HG02943 (cell line): Measurements from ENCODE around the gene OR2S2.
"Not testable (repeated sequence)": the region's sequence is repeated elsewhere in the genome, so short reads cannot be mapped to it uniquely, and the experiment has no call there.

Source experiments
- ATAC-seq: cut with Tn5 transposase; IDR thresholded peaks from one replicate; pipeline ENCODE4 v1.9.1; 2021; ENCODE audit warnings: mild to moderate bottlenecking, low read depth, moderate library complexity; ENCODE audit not compliant: unreplicated experiment

Gene OR2S2, protein sequence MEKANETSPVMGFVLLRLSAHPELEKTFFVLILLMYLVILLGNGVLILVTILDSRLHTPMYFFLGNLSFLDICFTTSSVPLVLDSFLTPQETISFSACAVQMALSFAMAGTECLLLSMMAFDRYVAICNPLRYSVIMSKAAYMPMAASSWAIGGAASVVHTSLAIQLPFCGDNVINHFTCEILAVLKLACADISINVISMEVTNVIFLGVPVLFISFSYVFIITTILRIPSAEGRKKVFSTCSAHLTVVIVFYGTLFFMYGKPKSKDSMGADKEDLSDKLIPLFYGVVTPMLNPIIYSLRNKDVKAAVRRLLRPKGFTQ

DNA sequence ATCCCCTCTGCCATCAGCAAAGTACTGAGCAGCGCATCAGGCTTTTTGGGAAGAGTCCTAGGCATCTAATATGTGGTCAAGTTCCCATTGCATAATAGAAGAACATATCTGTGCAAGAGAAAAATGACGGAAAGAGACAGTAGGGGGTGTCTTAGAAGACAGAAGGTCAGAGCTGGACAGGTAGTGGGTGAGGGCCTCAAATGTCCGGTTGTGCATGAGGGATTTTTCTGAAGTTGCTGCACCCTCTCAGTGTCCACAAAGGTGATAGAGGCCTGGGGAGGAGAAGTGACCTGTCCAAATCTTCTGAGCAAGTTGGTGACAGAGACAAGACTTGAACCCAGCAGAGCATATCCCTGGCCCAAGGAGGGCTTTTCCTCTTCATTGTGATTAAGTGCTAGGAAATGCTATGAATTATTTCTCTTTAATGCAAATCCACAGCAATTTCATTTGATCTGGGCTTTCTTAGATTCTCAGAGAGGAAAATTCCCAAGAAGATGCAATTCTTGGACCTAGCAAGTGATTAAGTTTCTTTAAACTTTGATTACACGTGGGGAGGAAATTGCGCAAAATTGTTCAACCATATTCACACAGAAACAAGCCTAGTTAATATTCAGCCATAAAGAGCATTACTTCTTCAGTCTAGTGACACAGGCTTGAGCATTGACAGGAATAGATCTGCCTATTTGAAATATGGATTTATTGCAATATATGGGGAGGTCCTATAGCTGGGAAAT is at the start of gene OR2S2:
Gene OR2S2, minus strand, starts transcription at position 51 of the 734 bp plus-strand sequence. CDS start 56 bp downstream, outside the sequence.
- ATAC-seq: no peak

DNA sequence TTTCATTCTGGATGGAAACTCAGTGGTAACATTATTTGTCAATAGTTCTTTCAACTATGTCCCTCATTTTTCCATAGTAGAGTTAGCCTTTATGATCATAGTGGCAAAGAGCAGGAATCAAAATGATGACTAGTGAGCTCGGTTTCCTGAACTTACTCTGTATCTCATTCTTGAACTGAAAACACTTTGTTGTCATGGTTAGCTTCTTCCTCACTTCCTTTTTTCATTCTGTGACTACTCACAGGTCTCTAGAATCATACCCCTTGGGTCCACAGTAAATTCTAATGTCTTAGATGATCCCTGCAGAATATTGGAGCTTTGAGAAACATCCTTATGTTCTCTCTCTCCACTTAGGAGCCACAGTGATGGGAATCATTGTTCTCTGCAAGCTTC is 49.4 kb upstream of the OR2S2 start:
- ATAC-seq: no peak

DNA sequence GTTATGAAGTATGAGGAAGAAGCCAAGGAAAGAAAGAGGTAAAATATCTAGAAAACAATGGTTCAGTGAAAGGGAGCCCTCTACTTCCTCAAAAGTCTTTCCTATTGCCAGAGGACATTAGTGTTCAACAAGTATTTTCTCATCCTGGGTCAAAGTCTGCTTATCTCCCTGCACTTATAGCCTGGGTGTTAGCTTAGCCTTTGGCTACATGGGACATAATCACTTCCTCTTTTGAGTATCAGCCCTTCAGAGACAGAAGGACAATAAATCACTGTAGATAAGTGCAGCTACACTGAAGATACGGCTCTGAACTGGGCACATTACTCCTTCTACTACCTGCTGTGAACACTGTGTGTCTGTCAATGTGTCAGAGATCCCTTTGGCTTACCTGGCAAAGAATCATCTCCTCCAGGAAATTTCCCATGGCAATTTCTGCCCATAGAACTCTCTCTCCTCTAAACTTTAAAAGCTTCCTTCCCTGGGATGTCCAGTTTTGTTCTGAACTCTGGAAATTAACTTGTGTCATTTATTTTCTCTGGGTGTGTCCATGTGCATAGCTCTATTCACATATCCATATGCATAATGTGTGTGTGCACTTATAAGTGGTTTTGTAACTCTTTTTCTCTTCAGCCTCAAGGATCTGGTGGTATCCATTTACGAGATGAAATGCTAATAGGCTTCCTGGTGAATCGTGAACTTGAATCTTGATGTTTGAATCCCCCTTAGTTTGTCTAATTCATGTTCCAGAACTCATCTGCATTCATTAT is 48.8 kb upstream of the OR2S2 start:
- no peak for ATAC-seq

DNA sequence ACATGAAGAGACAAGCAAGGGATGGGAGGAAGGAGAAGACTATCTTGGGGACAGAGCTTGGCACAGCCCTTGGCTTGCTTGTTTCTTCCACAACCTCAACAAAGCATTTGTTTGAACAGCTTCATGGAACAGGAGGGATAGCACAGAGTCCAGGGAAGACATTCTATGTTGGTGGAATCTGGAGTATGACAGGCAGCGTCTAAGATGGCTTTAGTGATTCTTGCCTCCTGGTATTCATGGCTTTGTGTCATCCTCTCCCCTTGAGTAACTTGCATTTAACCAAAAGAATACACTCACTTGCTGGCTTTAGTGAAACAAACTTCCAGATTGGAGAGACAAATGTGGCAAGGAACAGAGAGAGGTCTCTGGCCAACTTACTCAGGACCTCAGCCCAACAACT is 47.9 kb upstream of the OR2S2 start:
- no peak for ATAC-seq

DNA sequence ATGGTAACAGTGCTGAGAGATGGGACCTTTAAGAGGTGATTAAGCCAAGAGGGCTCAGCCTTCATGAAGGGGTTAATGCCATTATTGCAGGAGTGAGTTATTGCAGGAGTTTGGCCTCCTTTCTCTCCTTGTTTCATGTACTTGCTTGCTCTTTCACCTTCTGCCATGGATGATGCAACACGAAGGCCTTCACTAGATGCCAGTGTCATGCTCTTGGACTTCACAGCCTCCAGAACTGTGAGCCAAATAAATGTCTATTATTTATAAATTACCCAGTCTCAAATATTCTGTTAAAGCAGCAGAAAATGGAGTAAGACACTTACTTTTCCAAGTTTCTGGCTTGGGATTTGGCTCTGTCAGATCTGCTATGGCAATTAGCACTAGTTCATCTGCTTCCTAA is 40.4 kb upstream of the OR2S2 start:
- ATAC-seq: no peak

DNA sequence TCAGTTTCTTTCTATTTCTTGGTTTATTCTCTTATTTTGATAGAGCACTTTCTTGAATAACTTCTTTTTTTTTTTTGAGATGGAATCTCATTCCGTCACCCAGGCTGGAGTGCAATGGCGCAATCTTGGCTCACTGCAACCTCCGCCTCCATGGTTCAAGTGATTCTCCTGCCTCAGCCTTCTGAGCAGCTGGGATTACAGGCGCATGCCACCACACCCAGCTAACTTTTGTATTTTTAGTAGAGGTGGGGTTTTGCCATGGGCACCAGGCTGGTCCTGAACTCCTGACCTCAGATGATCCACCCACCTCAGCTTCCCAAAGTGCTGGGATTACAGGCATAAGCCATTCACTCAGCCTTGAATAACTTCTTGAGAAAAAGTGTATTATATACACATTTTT is 39.1 kb upstream of the OR2S2 start:
- ATAC-seq: not testable (repeated sequence)

DNA sequence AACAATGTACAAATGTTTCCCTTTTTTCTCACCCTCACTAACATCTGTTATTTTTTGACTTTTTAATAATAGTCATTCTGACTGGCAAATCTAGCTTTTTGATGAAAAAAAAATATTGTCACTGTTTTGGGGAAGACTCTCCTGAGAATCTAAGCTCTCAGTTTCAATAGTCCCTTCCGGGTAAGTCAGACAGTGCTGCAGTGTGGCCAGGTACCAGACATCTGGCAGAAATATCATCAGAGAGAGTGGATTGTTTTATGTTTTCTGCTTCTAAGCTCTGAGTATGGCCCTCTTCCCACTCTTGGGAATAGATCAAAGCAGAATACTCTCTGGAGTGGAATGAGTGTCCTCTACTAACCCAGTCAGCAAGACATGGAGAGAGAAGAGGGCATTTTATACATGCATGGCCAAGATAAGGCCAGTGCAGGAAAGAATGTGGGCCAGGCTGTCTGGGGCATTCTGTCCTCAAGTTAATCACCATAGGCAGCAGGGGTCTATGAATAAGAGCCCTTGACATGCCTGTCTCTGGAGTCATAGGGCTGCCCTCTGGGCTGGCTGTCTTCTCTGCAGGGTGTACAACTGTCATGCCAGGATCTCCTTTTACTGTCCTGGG is 38.5 kb upstream of the OR2S2 start:
- no peak for ATAC-seq

DNA sequence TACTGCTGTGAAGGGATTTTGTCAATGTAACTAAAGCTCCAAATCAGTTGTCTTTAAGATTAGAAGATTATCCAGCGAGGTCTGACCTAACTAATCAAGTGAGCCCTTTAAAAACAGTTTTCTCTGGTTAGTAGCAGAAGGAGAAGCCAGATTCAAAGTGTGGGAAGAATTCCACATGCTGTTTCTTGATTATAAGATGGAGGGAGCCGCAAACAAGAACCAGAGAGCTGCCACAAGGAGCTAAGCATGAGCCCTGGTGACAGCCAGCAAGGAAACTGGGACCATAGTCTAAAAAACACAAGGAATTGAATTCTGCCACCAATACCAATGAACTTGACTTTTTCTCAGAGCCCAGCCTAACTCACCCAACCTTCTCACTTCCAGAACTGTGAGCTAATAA is 37.0 kb upstream of the OR2S2 start:
- ATAC-seq: no peak

DNA sequence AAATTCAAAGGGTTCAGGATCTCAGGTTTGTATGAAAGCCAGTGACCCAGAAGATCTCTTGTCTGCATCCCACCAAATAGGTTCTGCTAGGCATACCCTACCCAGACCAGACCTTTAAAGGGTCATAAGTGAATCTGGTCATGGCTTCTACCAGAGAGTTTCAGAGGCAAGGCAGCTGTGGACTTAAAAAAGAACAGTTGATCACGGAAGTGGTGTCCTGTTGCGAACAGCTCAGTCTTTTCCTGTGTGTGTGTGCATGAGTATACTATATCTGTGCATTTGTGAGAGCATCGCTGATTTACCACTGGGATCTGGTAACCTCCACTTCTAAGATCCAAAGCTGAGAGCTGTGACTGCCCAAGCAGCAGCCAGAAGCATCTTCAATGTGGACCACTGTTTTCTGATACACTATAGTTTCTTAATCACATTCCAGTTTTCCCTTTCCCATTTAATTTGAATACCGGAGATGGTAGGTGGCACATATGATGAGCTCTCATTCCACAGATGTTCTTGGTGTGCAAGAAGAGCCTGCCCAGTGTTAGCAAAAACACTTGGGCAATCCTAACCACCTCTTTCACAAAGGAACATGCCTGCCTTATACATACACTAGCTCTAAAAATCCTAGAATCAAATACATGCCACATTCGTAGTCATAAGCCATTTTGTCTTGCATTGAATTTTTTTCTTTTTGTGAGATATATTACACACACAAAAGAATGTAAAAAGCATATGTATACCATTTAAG is 36.2 kb upstream of the OR2S2 start:
- no peak for ATAC-seq

DNA sequence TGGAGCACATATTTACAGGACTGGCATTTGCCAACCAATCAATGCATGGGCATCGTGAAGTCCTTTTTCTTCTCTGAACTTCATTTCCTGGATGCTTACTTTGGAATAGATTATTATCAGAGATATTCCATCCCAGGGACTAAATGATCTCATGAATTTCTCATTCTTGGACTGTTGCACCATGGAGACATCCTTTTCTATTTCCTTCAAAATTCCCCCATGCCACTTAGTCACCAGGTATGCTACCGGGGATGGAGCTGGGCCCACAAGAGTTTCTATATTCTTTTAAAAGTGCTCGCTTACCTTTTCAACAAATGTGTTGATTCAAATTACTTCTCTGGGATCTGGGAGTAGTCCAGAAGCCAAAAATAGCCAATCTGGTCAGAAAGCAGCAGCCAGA is 35.2 kb upstream of the OR2S2 start:
- not testable (repeated sequence) for ATAC-seq

DNA sequence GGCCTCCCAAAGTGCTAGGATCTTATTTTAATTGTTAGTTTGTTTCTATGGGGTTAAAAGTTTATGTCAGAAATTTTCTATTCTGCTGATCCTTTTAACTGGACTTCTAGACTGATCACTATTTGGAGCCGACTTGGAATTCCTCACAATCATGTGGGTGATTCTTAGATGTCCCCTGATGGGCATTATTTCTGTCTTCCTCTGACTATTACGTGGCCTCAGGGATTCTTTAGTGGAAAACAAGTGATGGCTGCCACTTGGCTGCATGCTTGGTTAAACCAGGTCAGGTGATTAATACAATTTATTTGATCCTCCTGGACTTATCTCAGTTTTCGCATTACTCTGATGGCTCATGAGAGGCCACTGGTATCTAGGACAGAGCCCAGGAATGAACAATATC is 32.2 kb upstream of the OR2S2 start:
- no peak for ATAC-seq

DNA sequence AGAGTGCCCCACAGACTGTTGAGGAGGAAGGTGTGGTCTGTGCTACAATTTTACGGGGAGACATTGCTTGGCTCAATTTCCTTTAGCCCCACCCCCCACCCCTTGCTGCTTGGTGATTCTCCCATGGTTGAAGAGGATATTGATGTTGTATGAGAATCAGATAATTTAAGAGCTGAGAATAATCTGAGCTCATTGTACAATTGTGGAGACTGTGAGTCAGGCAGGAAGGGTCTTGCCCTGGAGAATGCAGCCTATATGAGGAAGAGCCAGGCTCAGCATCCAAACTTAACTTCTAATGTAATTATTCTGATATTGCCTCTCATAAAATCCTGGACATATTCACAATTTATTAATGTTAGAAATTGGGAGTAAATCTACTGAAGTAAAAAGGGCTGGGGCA is 26.1 kb upstream of the OR2S2 start:
- no peak for ATAC-seq

DNA sequence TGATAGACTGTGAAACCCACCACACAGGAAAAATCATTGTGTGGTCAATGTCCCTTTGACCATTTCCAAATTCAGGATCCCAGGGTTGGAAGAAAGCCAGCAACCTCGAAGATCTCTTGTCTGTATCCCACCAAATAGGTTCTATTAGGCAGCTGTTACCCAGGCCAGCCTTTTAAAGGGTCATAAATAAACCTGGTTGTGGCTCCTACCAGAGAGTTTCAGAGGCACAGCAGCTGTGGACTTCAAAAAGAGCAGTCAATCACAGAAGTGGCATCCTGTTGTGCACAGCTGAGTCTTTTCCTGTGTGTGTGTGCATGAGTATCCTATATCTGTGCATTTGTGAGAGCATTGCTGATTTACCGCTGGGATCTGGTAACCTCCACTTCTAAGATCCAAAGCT is 23.7 kb upstream of the OR2S2 start:
- no peak for ATAC-seq

DNA sequence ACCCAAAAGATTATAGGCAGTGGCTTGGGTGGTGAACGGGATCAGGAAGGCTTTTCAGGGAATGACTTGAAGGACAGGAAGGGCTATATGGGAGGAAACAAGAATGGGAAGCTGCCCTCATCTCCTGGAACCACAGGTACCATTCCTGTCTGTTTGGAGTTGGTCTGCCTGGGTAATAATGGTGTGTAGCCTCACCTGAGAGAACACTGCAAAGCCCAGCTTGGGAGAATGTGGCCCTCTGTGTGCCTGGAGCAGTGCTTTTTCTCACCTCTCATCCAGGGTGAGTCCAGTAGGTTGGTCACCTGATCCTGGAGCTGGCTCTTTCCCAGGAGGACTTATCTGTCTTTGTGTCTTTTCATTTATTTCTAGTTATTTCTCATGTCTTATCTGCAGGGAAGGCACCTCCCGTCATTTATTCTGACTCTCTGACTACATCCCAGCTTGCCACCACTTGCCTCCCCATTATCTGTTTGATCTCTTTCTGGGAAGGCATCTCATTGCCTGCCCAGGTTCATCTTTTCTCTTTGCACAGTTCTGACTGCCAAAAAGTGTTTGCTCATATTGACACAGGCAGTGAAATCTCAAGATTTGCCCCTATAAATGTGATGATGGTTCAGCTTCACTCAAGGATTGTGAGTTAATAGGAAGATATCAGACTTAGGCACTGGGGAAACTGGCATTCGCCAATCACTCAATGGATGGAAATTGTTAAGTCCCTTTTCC is 22.5 kb upstream of the OR2S2 start:
- ATAC-seq: no peak

DNA sequence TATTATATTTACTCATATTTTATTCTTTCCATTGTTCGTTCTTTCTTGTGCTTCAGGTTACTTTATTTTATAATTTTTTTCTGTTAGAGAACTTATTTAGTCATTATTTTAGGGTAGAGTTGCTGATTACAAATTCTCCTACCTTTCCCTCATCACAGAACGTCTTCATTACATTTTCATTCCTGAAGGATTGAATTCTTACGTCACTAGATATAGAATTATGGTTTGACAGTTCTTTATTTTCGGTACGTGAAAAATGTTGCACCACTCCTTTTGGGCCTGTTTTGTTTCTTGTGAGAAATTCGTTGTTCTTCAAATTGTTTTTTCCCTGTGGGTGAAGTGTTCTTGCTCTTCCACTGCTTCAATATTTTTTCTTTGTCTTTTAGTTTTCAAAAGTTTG is 20.8 kb upstream of the OR2S2 start:
- ATAC-seq: no peak

DNA sequence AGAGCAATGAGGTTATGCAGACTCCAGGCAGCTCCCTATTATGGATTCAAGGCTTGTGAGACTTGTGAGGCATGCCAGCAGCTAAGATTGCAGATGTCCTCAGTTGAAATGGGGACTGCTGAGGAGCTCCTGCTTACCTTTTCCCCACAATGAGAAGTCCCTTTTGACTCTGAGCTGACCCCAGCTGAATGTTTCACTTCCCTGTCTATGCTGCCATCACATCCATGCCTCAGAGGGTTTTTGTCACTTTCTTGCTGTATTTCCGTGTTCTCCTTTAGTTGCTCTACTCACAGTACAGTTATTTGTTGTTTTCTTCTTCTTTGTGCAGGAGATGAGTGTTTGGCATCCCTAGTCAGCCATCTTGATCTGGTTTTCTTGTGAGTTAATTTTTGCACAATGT is 18.8 kb upstream of the OR2S2 start:
- no peak for ATAC-seq

DNA sequence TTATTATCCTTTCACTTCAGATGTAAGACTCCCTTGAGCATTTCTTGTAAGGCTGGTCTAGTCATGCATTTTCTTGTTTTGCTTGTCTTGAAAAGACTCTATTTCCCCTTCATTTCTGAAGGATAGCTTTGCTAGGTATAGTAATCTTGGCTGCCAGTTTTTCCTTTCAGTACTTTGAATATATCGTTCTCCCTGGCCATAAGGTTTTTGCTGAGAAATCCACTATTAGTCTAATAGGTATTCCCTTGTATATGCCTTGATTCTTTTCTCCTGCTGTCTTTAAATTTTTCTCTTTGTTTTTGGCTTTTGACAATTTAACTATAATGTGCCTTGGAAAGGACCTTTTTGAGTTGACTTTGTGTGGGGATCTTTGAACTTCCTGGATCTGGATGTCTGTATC is 16.8 kb upstream of the OR2S2 start:
- ATAC-seq: no peak

DNA sequence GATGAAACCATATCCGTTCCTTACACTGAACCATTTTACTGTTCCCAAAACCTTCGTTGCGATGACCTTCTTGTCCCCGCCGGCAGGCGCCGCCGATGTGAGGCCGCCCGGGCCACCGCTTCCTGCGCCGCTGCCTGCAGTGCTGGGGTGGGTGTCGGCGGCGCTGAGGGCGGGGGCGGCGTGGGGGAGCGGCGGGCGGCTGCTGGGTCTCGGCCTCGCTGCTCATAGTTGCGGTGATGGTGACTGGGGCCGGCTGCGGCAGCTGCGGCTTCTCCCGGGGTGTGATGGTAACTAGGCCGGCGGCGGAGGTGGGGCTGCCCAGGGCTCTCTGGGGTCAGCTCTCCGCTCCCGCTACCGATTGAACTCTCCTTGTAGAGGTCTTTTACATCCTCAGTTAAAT is 14.1 kb upstream of the OR2S2 start:
- ATAC-seq: no peak

DNA sequence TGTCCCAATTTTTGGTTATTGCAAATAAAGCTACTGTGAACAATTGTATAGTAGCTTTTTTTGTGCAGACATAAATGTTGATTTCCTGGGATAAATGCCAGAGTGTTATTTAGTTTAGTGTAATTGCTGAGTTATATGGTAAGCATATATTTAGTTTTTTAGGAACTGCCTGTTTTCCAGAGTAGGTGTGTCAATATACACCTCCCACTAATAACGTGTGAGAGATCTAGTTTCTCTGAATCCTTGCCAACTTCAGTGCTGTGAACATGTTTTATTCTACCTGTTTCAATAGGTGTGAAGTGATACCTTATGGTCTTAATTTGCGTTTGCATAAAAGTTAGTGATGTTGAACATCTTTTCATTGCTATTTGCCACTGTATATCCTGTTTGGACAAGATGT is 9.1 kb upstream of the OR2S2 start:
- no peak for ATAC-seq

DNA sequence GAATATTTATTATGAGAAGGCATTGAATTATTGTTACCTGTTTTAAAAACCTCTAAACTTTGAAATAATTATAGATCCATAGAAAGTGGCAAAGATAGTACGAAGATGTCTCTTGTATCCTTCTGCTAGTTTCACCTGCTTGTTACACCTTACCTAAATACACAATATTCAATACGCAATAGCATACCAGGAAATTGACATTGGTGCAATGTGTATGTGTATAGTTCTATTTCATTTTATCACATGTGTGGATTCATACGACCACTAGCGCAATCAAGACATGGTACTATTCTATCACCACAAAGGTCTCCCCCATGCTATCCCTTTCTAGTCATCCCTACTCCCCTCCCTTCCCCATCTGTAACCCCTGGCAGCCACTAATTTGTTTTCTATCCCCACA is 8.5 kb upstream of the OR2S2 start:
- no peak for ATAC-seq
